ENCODE data around the gene SOST.

Gene SOST

GRCh38 chr17:43745541-43745940 lies 13.1 kb downstream of the SOST start:
- no peaks in the 10 kb centered on the region for H3K36me3 ChIP-seq (ENCODE audit: control insufficient read depth in 2 of 2, insufficient read depth in 2 of 2, low read length in 2 of 2)
- H3K9me3 ChIP-seq (ENCODE audit: control insufficient read depth in 2 of 2, low read length in 2 of 2): no peaks in the 10 kb centered on the region
- no peak overlapping the region for H3K27ac ChIP-seq (ENCODE audit: low read length)
- peaks cover 5 to 14% of the 10 kb centered on the region in 2 donors for H3K27me3 ChIP-seq (ENCODE audit: control insufficient read depth in 1 of 2, insufficient read depth in 2 of 2, low read length in 2 of 2)
- H3K9ac ChIP-seq (ENCODE audit: low read length in 2 of 2): no peak overlapping the region
- H3K4me1 ChIP-seq (ENCODE audit: control insufficient read depth, insufficient read depth, low read length): peaks cover 4% of the 10 kb centered on the region
- H3K4me3 ChIP-seq (ENCODE audit: low read length in 2 of 2): no peak overlapping the region

GRCh38 chr17:43741636-43742035 lies 17.0 kb downstream of the SOST start:
- H3K4me1 ChIP-seq (ENCODE audit: control insufficient read depth, insufficient read depth, low read length): peaks cover 4% of the 10 kb centered on the region
- no peak overlapping the region for H3K27ac ChIP-seq (ENCODE audit: low read length)
- no peak overlapping the region for H3K4me3 ChIP-seq (ENCODE audit: low read length in 2 of 2)
- H3K27me3 ChIP-seq (ENCODE audit: control insufficient read depth in 1 of 2, insufficient read depth in 2 of 2, low read length in 2 of 2): peaks cover 0 to 9% of the 10 kb centered on the region in 2 donors
- no peaks in the 10 kb centered on the region for H3K36me3 ChIP-seq (ENCODE audit: control insufficient read depth in 2 of 2, insufficient read depth in 2 of 2, low read length in 2 of 2)
- no peak overlapping the region for H3K9ac ChIP-seq (ENCODE audit: low read length in 2 of 2)
- no peaks in the 10 kb centered on the region for H3K9me3 ChIP-seq (ENCODE audit: control insufficient read depth in 2 of 2, low read length in 2 of 2)

- Histone ChIP-seq H3K4me3 (ENCODE audit: low read length in 2 of 2) (no peak overlapping the region), H3K27me3 (ENCODE audit: control insufficient read depth in 1 of 2, insufficient read depth in 2 of 2, low read length in 2 of 2) (peaks cover 0 to 9% of the 10 kb centered on the region in 2 donors), H3K9ac (ENCODE audit: low read length in 2 of 2) (no peak overlapping the region), H3K27ac (ENCODE audit: low read length) (no peak overlapping the region), H3K4me1 (ENCODE audit: control insufficient read depth, insufficient read depth, low read length) (no peaks in the 10 kb centered on the region), H3K36me3 (ENCODE audit: control insufficient read depth in 2 of 2, insufficient read depth in 2 of 2, low read length in 2 of 2) (no peaks in the 10 kb centered on the region), H3K9me3 (ENCODE audit: control insufficient read depth in 2 of 2, low read length in 2 of 2) (no peaks in the 10 kb centered on the region)
Measured at GRCh38 chr17:43740541-43740940, 18.1 kb downstream of the SOST start.

GRCh38 chr17:43737722-43738121 lies 20.9 kb downstream of the SOST start:
- H3K27ac ChIP-seq (ENCODE audit: low read length): no peak overlapping the region
- no peaks in the 10 kb centered on the region for H3K9me3 ChIP-seq (ENCODE audit: control insufficient read depth in 2 of 2, low read length in 2 of 2)
- H3K4me1 ChIP-seq (ENCODE audit: control insufficient read depth, insufficient read depth, low read length): no peaks in the 10 kb centered on the region
- peaks cover 0 to 6% of the 10 kb centered on the region in 2 donors for H3K27me3 ChIP-seq (ENCODE audit: control insufficient read depth in 1 of 2, insufficient read depth in 2 of 2, low read length in 2 of 2)
- no peak overlapping the region for H3K4me3 ChIP-seq (ENCODE audit: low read length in 2 of 2)
- H3K9ac ChIP-seq (ENCODE audit: low read length in 2 of 2): no peak overlapping the region
- H3K36me3 ChIP-seq (ENCODE audit: control insufficient read depth in 2 of 2, insufficient read depth in 2 of 2, low read length in 2 of 2): no peaks in the 10 kb centered on the region

GRCh38 chr17:43736389-43736788 lies 22.2 kb downstream of the SOST start:
- no peak overlapping the region for H3K9ac ChIP-seq (ENCODE audit: low read length in 2 of 2)
- no peaks in the 10 kb centered on the region for H3K9me3 ChIP-seq (ENCODE audit: control insufficient read depth in 2 of 2, low read length in 2 of 2)
- H3K27me3 ChIP-seq (ENCODE audit: control insufficient read depth in 1 of 2, insufficient read depth in 2 of 2, low read length in 2 of 2): peaks cover 0 to 6% of the 10 kb centered on the region in 2 donors
- no peak overlapping the region for H3K4me3 ChIP-seq (ENCODE audit: low read length in 2 of 2)
- no peaks in the 10 kb centered on the region for H3K36me3 ChIP-seq (ENCODE audit: control insufficient read depth in 2 of 2, insufficient read depth in 2 of 2, low read length in 2 of 2)
- no peak overlapping the region for H3K27ac ChIP-seq (ENCODE audit: low read length)
- H3K4me1 ChIP-seq (ENCODE audit: control insufficient read depth, insufficient read depth, low read length): no peaks in the 10 kb centered on the region

- no peaks in the 10 kb centered on the region for H3K9me3 ChIP-seq (ENCODE audit: control insufficient read depth in 2 of 2, low read length in 2 of 2)
- H3K36me3 ChIP-seq (ENCODE audit: control insufficient read depth in 2 of 2, insufficient read depth in 2 of 2, low read length in 2 of 2): no peaks in the 10 kb centered on the region
- no peaks in the 10 kb centered on the region for H3K4me1 ChIP-seq (ENCODE audit: control insufficient read depth, insufficient read depth, low read length)
- peaks cover 0 to 2% of the 10 kb centered on the region in 2 donors for H3K27me3 ChIP-seq (ENCODE audit: control insufficient read depth in 1 of 2, insufficient read depth in 2 of 2, low read length in 2 of 2)
- H3K27ac ChIP-seq (ENCODE audit: low read length): no peak overlapping the region
- H3K9ac ChIP-seq (ENCODE audit: low read length in 2 of 2): no peak overlapping the region
- H3K4me3 ChIP-seq (ENCODE audit: low read length in 2 of 2): no peak overlapping the region
Measured at GRCh38 chr17:43734376-43734775, 24.2 kb downstream of the SOST start.

GRCh38 chr17:43733956-43734355 lies 24.6 kb downstream of the SOST start:
- no peak overlapping the region for H3K27ac ChIP-seq (ENCODE audit: low read length)
- no peak overlapping the region for H3K4me3 ChIP-seq (ENCODE audit: low read length in 2 of 2)
- no peaks in the 10 kb centered on the region for H3K36me3 ChIP-seq (ENCODE audit: control insufficient read depth in 2 of 2, insufficient read depth in 2 of 2, low read length in 2 of 2)
- no peaks in the 10 kb centered on the region for H3K9me3 ChIP-seq (ENCODE audit: control insufficient read depth in 2 of 2, low read length in 2 of 2)
- no peak overlapping the region for H3K9ac ChIP-seq (ENCODE audit: low read length in 2 of 2)
- H3K4me1 ChIP-seq (ENCODE audit: control insufficient read depth, insufficient read depth, low read length): no peaks in the 10 kb centered on the region
- no peaks in the 10 kb centered on the region for H3K27me3 ChIP-seq (ENCODE audit: control insufficient read depth in 1 of 2, insufficient read depth in 2 of 2, low read length in 2 of 2)

GRCh38 chr17:43732958-43733357 lies 25.6 kb downstream of the SOST start:
- H3K9me3 ChIP-seq (ENCODE audit: control insufficient read depth in 2 of 2, low read length in 2 of 2): no peaks in the 10 kb centered on the region
- H3K9ac ChIP-seq (ENCODE audit: low read length in 2 of 2): no peak overlapping the region
- H3K4me3 ChIP-seq (ENCODE audit: low read length in 2 of 2): no peak overlapping the region
- no peaks in the 10 kb centered on the region for H3K27me3 ChIP-seq (ENCODE audit: control insufficient read depth in 1 of 2, insufficient read depth in 2 of 2, low read length in 2 of 2)
- no peaks in the 10 kb centered on the region for H3K36me3 ChIP-seq (ENCODE audit: control insufficient read depth in 2 of 2, insufficient read depth in 2 of 2, low read length in 2 of 2)
- no peak overlapping the region for H3K27ac ChIP-seq (ENCODE audit: low read length)
- H3K4me1 ChIP-seq (ENCODE audit: control insufficient read depth, insufficient read depth, low read length): no peaks in the 10 kb centered on the region

- Histone ChIP-seq H3K9me3 (ENCODE audit: control insufficient read depth in 2 of 2, low read length in 2 of 2) (no peaks in the 10 kb centered on the region), H3K27ac (ENCODE audit: low read length) (no peak overlapping the region), H3K4me1 (ENCODE audit: control insufficient read depth, insufficient read depth, low read length) (no peaks in the 10 kb centered on the region), H3K9ac (ENCODE audit: low read length in 2 of 2) (no peak overlapping the region), H3K27me3 (ENCODE audit: control insufficient read depth in 1 of 2, insufficient read depth in 2 of 2, low read length in 2 of 2) (no peaks in the 10 kb centered on the region), H3K4me3 (ENCODE audit: low read length in 2 of 2) (no peak overlapping the region), H3K36me3 (ENCODE audit: control insufficient read depth in 2 of 2, insufficient read depth in 2 of 2, low read length in 2 of 2) (no peaks in the 10 kb centered on the region)
Measured at GRCh38 chr17:43728081-43728480, 30.5 kb downstream of the SOST start.

- Histone ChIP-seq H3K36me3 (ENCODE audit: control insufficient read depth in 2 of 2, insufficient read depth in 2 of 2, low read length in 2 of 2) (no peaks in the 10 kb centered on the region), H3K4me3 (ENCODE audit: low read length in 2 of 2) (no peak overlapping the region), H3K27me3 (ENCODE audit: control insufficient read depth in 1 of 2, insufficient read depth in 2 of 2, low read length in 2 of 2) (no peaks in the 10 kb centered on the region), H3K9ac (ENCODE audit: low read length in 2 of 2) (no peak overlapping the region), H3K4me1 (ENCODE audit: control insufficient read depth, insufficient read depth, low read length) (no peaks in the 10 kb centered on the region), H3K27ac (ENCODE audit: low read length) (no peak overlapping the region), H3K9me3 (ENCODE audit: control insufficient read depth in 2 of 2, low read length in 2 of 2) (no peaks in the 10 kb centered on the region)
Measured at GRCh38 chr17:43723697-43724359, 34.8 kb downstream of the SOST start.

- no peaks in the 10 kb centered on the region for H3K9me3 ChIP-seq (ENCODE audit: control insufficient read depth in 2 of 2, low read length in 2 of 2)
- no peaks in the 10 kb centered on the region for H3K4me1 ChIP-seq (ENCODE audit: control insufficient read depth, insufficient read depth, low read length)
- no peak overlapping the region for H3K27ac ChIP-seq (ENCODE audit: low read length)
- no peaks in the 10 kb centered on the region for H3K36me3 ChIP-seq (ENCODE audit: control insufficient read depth in 2 of 2, insufficient read depth in 2 of 2, low read length in 2 of 2)
- H3K4me3 ChIP-seq (ENCODE audit: low read length in 2 of 2): no peak overlapping the region
- H3K9ac ChIP-seq (ENCODE audit: low read length in 2 of 2): no peak overlapping the region
- H3K27me3 ChIP-seq (ENCODE audit: control insufficient read depth in 1 of 2, insufficient read depth in 2 of 2, low read length in 2 of 2): no peaks in the 10 kb centered on the region
Measured at GRCh38 chr17:43722870-43723665, 35.5 kb downstream of the SOST start.

All from stomach smooth muscle (tissue), 2 donors.